Parathyroid adenoma (tissue), 2 donors: ENCODE data around the gene RAD51D.
A peak's percentile ranks its signal among the peaks of the same experiment; 100 is the strongest.

Experiments
- H2AFZ ChIP-seq: fragments of 300-600 bp; sonication (generic); one replicate; pipeline ENCODE4 v1.7.0; 2017; ENCODE audit warnings: antibody characterized with exemption, mild to moderate bottlenecking
- H3K27ac ChIP-seq: fragments of 300-600 bp; sonication (generic); one replicate; pipeline ENCODE4 v1.7.0; 2017
- H3K27me3 ChIP-seq: fragments of 300-600 bp; sonication (generic); one replicate; pipeline ENCODE4 v1.7.0; 2017; ENCODE audit warnings: low read length; ENCODE audit not compliant: control insufficient read depth, insufficient read depth
- H3K36me3 ChIP-seq: fragments of 300-600 bp; sonication (generic); one replicate; pipeline ENCODE4 v1.7.0; 2017; ENCODE audit warnings: low read length; ENCODE audit not compliant: control insufficient read depth, insufficient read depth
- H3K4me1 ChIP-seq: fragments of 300-600 bp; sonication (generic); one replicate; pipeline ENCODE4 v1.7.0; 2017; ENCODE audit warnings: control low read depth
- H3K4me2 ChIP-seq: fragments of 300-600 bp; sonication (generic); one replicate; pipeline ENCODE4 v1.7.0; 2017; ENCODE audit warnings: low read length
- H3K4me3 ChIP-seq: fragments of 300-600 bp; sonication (generic); one replicate; pipeline ENCODE4 v1.7.0; 2017; ENCODE audit warnings: low read depth, low read length
- H3K79me2 ChIP-seq: fragments of 300-600 bp; sonication (generic); one replicate; pipeline ENCODE4 v1.7.0; 2017; ENCODE audit warnings: control low read depth
- H3K9ac ChIP-seq: fragments of 300-600 bp; sonication (generic); one replicate; pipeline ENCODE4 v1.7.0; 2017; ENCODE audit warnings: mild to moderate bottlenecking
- H3K9me3 ChIP-seq: fragments of 300-600 bp; sonication (generic); one replicate; pipeline ENCODE4 v1.7.0; 2017; ENCODE audit warnings: low read length; ENCODE audit not compliant: control insufficient read depth
- TF ChIP-seq, protein P1 (sequence below): fragments of 300-600 bp; sonication (generic); IDR thresholded peaks from one replicate; pipeline ENCODE4 v1.7.0; 2017; ENCODE audit warnings: antibody characterized with exemption, mild to moderate bottlenecking
- donor health status: primary hyperparathyroidism.

The RAD51D gene

DNA sequence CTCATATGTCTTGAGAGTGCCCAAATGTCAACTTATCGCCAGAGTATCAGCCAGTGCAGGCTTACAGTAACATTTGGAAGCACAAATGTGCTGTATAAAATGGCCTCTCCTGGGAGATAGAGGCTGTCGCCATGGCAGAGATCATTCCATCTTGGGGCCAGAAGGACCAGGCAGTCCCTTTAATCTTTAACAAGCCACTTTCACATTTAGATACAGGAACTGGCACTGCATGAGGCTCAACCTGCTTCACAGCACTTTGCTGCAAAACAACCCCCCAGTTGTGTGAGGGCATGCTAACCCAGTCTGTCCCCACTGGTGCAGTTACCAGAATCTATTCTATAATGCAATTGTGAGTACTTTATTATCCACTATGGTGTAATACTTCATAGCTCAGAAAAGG, 51.4 kb downstream of the RAD51D start:
- Histone ChIP-seq H3K9me3 (no peaks in the 10 kb centered on the region), H3K27me3 (no peaks in the 10 kb centered on the region), H3K79me2 (peaks cover 6% of the 10 kb centered on the region), H3K9ac (no peak overlapping the region), H3K27ac (no peak overlapping the region), H3K4me1 (no peaks in the 10 kb centered on the region), H2AFZ (no peak overlapping the region), H3K4me2 (no peak overlapping the region), H3K36me3 (no peaks in the 10 kb centered on the region), H3K4me3 (no peak overlapping the region)
- TF ChIP-seq, protein P1, sequence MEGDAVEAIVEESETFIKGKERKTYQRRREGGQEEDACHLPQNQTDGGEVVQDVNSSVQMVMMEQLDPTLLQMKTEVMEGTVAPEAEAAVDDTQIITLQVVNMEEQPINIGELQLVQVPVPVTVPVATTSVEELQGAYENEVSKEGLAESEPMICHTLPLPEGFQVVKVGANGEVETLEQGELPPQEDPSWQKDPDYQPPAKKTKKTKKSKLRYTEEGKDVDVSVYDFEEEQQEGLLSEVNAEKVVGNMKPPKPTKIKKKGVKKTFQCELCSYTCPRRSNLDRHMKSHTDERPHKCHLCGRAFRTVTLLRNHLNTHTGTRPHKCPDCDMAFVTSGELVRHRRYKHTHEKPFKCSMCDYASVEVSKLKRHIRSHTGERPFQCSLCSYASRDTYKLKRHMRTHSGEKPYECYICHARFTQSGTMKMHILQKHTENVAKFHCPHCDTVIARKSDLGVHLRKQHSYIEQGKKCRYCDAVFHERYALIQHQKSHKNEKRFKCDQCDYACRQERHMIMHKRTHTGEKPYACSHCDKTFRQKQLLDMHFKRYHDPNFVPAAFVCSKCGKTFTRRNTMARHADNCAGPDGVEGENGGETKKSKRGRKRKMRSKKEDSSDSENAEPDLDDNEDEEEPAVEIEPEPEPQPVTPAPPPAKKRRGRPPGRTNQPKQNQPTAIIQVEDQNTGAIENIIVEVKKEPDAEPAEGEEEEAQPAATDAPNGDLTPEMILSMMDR, result no peak

- H3K79me2 ChIP-seq, result no peaks in the 10 kb centered on the region
- H3K27ac ChIP-seq, result no peak overlapping the region
- H3K36me3 ChIP-seq, result no peaks in the 10 kb centered on the region
- no peaks in the 10 kb centered on the region for H3K27me3 ChIP-seq
- H2AFZ ChIP-seq, result no peak overlapping the region
- H3K9me3 ChIP-seq, result no peaks in the 10 kb centered on the region
- H3K4me3 ChIP-seq, result no peak overlapping the region
- no peak overlapping the region for H3K9ac ChIP-seq
- H3K4me1 ChIP-seq, result no peaks in the 10 kb centered on the region
- H3K4me2 ChIP-seq, result no peak overlapping the region
- TF ChIP-seq, protein P1, result no peak
These were observed 53.8 kb downstream of the RAD51D start for GRCh38 chr17:35065880-35066279.

- TF ChIP-seq, protein P1, result no peak
- Histone ChIP-seq H3K4me1 (no peaks in the 10 kb centered on the region), H3K9ac (no peak overlapping the region)
These were observed 55.0 kb downstream of the RAD51D start for GRCh38 chr17:35064516-35065215.

DNA sequence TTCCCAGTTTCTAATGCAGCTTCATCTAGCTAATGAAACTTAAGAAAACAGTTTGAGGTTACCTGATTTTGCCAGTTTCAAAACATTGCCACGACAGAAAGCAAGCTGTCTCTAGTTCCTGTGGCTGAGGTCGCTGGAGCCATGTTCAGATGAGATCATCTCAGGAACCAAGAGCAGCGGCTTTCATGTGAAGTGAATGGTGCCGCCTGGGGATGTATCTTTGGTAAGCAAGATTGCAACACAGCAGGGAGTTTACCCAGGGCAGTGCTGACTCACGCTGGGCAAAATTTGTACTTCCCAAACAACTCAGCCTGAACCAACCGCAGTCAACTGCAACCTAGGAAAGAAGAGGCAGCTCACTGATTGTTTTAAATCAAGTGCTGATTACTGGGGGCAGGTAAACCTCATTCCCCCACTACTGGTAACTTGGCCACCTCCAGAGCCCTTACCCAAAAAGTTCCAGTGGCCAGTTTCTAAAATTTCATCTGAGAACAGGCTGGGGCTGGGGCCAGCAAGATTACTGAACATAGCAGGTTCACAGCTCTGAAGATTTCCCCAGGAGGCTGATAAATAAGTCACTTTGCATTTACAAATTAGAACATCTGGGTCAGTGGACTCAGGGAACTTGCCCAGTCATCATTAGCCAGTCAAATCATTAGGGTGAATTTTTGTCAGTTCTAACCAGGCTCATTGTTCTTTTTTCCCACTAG, 56.0 kb downstream of the RAD51D start, which contains the start of gene RFFL:
TSS of gene RFFL (minus strand) at position 194 of the 710 bp plus-strand sequence. CDS start 37,154 bp downstream, outside the sequence.
- H3K79me2 ChIP-seq, result no peaks in the 10 kb centered on the region
- peak within 1 kb of the TSS; percentile 63 for H3K27ac ChIP-seq
- H3K4me3 ChIP-seq, result no peak within 1 kb of the TSS
- TF ChIP-seq, protein P1, result peak; percentile 62
- H3K4me2 ChIP-seq, result no peak within 1 kb of the TSS
- H3K4me1 ChIP-seq, result no peaks in the 10 kb centered on the region
- no peaks in the 10 kb centered on the region for H3K9me3 ChIP-seq
- no peaks in the 10 kb centered on the region for H3K27me3 ChIP-seq
- H3K9ac ChIP-seq, result no peak within 1 kb of the TSS
- peak within 1 kb of the TSS; percentile 69 for H2AFZ ChIP-seq
- H3K36me3 ChIP-seq, result no peaks in the 10 kb centered on the region

More at GRCh38 chr17:35064516-35065215, 55.0 kb downstream of the RAD51D start:
- Histone ChIP-seq H3K9me3 (no peaks in the 10 kb centered on the region), H3K4me2 (no peak overlapping the region), H3K79me2 (no peaks in the 10 kb centered on the region), H3K27me3 (no peaks in the 10 kb centered on the region), H2AFZ (no peak overlapping the region), H3K36me3 (no peaks in the 10 kb centered on the region), H3K27ac (peak overlapping the region; percentile 63), H3K4me3 (no peak overlapping the region)
